ENCODE results near the gene SYNE2. TPM values are rescaled to one million over a fixed set of nuclear protein-coding genes. Genes with fewer than 3 reads are reported as not detected.

SYNE2 gene
- total RNA-seq, 1 donor = 10.1 TPM

DNA sequence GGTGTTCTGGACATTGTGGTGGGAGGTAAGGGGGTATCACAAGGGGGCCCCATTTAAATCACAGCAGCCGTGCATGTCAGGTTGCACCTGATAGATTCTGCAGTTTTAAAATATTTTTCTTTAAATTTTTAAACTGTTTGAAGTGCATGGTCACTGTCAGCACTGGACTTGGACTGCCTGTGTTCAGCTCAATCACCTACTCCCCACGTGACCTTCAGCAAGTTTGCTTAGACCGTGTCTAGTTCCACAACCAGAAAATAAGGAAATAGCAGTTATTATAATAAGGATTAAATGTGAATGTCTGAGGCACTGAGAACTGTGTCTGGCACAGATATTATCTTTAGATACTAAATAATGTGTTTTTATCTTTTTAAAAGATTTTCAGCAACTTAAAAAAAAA, 376.7 kb downstream of the SYNE2 start:
- H2AFZ ChIP-seq (ENCODE audit: low read length) = no peak overlapping the region
- DNase-seq (ENCODE audit: insufficient read length, low spot score, missing footprints) = no peak
- no peak overlapping the region for H3K4me3 ChIP-seq (ENCODE audit: insufficient read depth, low read length)
- H3K4me1 ChIP-seq (ENCODE audit: insufficient read depth, low read length) = peaks cover 13% of the 10 kb centered on the region
- H3K4me2 ChIP-seq (ENCODE audit: insufficient read depth, low read length) = no peak overlapping the region
- no peak overlapping the region for H3K27ac ChIP-seq (ENCODE audit: low read depth, low read length)
- peaks cover 15% of the 10 kb centered on the region for H3K27me3 ChIP-seq (ENCODE audit: insufficient read depth, low read length)
- no peaks in the 10 kb centered on the region for H3K9me3 ChIP-seq (ENCODE audit: low read depth, low read length)
- H3K79me2 ChIP-seq (ENCODE audit: insufficient read depth, low read length) = no peaks in the 10 kb centered on the region
- no peaks in the 10 kb centered on the region for H3K36me3 ChIP-seq (ENCODE audit: insufficient read depth, low read length)
- TF ChIP-seq, protein P1, sequence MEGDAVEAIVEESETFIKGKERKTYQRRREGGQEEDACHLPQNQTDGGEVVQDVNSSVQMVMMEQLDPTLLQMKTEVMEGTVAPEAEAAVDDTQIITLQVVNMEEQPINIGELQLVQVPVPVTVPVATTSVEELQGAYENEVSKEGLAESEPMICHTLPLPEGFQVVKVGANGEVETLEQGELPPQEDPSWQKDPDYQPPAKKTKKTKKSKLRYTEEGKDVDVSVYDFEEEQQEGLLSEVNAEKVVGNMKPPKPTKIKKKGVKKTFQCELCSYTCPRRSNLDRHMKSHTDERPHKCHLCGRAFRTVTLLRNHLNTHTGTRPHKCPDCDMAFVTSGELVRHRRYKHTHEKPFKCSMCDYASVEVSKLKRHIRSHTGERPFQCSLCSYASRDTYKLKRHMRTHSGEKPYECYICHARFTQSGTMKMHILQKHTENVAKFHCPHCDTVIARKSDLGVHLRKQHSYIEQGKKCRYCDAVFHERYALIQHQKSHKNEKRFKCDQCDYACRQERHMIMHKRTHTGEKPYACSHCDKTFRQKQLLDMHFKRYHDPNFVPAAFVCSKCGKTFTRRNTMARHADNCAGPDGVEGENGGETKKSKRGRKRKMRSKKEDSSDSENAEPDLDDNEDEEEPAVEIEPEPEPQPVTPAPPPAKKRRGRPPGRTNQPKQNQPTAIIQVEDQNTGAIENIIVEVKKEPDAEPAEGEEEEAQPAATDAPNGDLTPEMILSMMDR (IDR thresholded peaks at IDR 0.05; ENCODE audit: extremely low read depth, low read depth, low read length) = no peak
- no peaks in the 10 kb centered on the region for H4K20me1 ChIP-seq (ENCODE audit: insufficient read depth, low read length)

DNA sequence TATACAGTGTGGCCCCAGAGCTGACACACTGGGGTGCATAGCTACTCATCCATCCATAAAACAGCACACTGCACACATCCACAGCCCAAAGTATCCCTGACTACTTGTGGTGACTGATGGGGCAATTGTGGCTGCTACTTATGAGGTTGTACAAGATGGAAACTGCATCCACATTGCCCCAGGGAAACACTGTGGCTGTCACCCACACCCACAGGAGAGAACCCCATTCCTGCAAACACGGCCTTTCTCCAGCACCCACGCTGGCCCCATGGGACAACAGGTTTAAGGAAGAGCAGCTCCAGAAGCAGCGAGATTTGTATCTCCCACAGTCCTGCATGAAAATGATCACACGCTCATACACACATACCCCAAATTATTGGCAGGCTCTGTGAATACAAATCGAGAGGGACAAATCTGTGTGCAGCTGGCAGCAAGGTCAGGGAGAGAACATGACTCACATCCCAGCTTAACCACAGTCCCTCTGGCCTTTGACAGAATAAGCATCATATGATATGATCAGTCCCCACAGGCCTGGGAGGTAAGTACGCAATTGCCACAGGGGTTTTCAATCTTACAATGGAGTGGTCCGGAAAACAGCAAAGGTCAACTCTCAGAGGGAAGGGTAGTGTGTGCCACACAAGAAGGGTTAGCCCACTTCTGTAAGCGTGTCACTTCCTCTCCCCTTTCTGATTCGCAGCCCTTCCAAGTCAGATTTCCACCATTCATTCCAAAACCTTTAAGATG, 379.5 kb downstream of the SYNE2 start:
- peak; percentile 87 for DNase-seq (ENCODE audit: insufficient read length, low spot score, missing footprints)
- H3K9me3 ChIP-seq (ENCODE audit: low read depth, low read length) = no peaks in the 10 kb centered on the region

DNA sequence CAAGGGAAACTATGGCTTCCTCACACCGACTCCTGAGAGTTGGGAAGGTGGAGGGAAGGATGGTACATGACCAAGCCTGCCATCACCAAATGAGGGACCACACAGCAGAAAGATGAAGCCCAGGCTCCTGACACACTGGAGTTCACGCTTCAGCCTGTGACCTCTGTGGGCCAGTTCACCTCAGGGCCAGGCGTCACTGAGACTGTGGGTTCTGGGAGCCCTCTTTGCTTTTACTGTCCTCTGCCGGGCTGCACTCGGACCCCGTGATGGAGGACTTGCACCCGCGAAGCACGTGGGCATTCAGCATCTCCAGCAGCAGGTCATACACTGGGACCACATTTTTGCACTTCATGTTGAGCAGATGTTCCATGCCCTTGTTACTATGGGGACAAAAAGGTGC, 380.1 kb downstream of the SYNE2 start:
- Histone ChIP-seq H3K79me2 (ENCODE audit: insufficient read depth, low read length) (no peaks in the 10 kb centered on the region), H3K4me2 (ENCODE audit: insufficient read depth, low read length) (peak overlapping the region; percentile 45), H3K36me3 (ENCODE audit: insufficient read depth, low read length) (no peaks in the 10 kb centered on the region), H3K4me3 (ENCODE audit: insufficient read depth, low read length) (no peak overlapping the region), H3K4me1 (ENCODE audit: insufficient read depth, low read length) (peaks cover 13% of the 10 kb centered on the region), H4K20me1 (ENCODE audit: insufficient read depth, low read length) (no peaks in the 10 kb centered on the region), H2AFZ (ENCODE audit: low read length) (no peak overlapping the region), H3K27me3 (ENCODE audit: insufficient read depth, low read length) (peaks cover 43% of the 10 kb centered on the region), H3K27ac (ENCODE audit: low read depth, low read length) (no peak overlapping the region), H3K9me3 (ENCODE audit: low read depth, low read length) (no peaks in the 10 kb centered on the region)
- no peak for DNase-seq (ENCODE audit: insufficient read length, low spot score, missing footprints)
- TF ChIP-seq, protein P1 (IDR thresholded peaks at IDR 0.05; ENCODE audit: extremely low read depth, low read depth, low read length) = no peak

More for the DNA sequence above, 379.5 kb downstream of the SYNE2 start:
- H3K4me3 ChIP-seq (ENCODE audit: insufficient read depth, low read length) = no peak overlapping the region
- no peaks in the 10 kb centered on the region for H4K20me1 ChIP-seq (ENCODE audit: insufficient read depth, low read length)
- no peaks in the 10 kb centered on the region for H3K36me3 ChIP-seq (ENCODE audit: insufficient read depth, low read length)
- H3K79me2 ChIP-seq (ENCODE audit: insufficient read depth, low read length) = no peaks in the 10 kb centered on the region
- TF ChIP-seq, protein P1 (IDR thresholded peaks at IDR 0.05; ENCODE audit: extremely low read depth, low read depth, low read length) = no peak
- peaks cover 42% of the 10 kb centered on the region for H3K27me3 ChIP-seq (ENCODE audit: insufficient read depth, low read length)
- H3K4me2 ChIP-seq (ENCODE audit: insufficient read depth, low read length) = peak overlapping the region; percentile 45
- no peak overlapping the region for H3K27ac ChIP-seq (ENCODE audit: low read depth, low read length)
- peaks cover 13% of the 10 kb centered on the region for H3K4me1 ChIP-seq (ENCODE audit: insufficient read depth, low read length)
- no peak overlapping the region for H2AFZ ChIP-seq (ENCODE audit: low read length)

DNA sequence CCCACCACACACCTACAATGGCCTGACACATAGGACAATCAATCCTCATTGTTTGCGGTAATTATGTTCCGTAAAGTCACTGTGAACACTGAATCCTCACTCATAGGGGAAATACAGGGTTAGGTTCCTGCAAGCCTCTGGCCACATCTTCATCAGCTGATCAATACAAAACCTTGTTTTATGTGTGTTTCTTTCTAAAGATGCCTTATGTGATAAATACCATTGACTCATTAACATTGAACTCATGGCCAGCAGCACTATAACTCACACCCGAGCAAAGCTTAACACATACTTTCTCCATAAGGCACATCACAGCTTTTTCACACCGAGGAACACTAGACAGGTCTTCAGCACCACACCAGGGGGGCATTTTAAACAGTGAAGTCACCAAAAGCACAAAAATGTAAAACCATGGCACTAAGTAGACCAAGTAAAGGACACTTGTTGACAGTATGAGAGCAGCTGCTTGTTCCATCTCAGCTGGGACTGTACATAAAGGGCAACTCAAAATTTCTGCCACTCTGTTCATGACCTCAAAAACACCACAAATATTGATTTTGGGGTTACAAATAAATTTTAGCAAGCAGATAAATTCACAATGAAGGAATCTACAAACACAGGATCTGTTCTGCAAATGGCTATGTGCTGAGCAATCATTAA, 380.9 kb downstream of the SYNE2 start:
- no peak for DNase-seq (ENCODE audit: insufficient read length, low spot score, missing footprints)
- Histone ChIP-seq H3K27ac (ENCODE audit: low read depth, low read length) (no peak overlapping the region), H2AFZ (ENCODE audit: low read length) (no peak overlapping the region), H3K9me3 (ENCODE audit: low read depth, low read length) (no peaks in the 10 kb centered on the region), H3K36me3 (ENCODE audit: insufficient read depth, low read length) (no peaks in the 10 kb centered on the region), H3K79me2 (ENCODE audit: insufficient read depth, low read length) (no peaks in the 10 kb centered on the region), H4K20me1 (ENCODE audit: insufficient read depth, low read length) (no peaks in the 10 kb centered on the region), H3K27me3 (ENCODE audit: insufficient read depth, low read length) (peaks cover 46% of the 10 kb centered on the region), H3K4me1 (ENCODE audit: insufficient read depth, low read length) (peaks cover 13% of the 10 kb centered on the region), H3K4me3 (ENCODE audit: insufficient read depth, low read length) (no peak overlapping the region), H3K4me2 (ENCODE audit: insufficient read depth, low read length) (no peak overlapping the region)
- TF ChIP-seq, protein P1 (IDR thresholded peaks at IDR 0.05; ENCODE audit: extremely low read depth, low read depth, low read length) = no peak
